ENCODE results near the gene NKAPD1. TPM values are rescaled to one million over a fixed set of nuclear protein-coding genes. Genes with fewer than 3 reads are reported as not detected.

The NKAPD1 gene
- total and polyA plus RNA-seq, 2 of the 13 experiments (the other 11 are each of a cell fraction or from before 2014, with no cell fraction given), result 11.2 to 22.5 TPM

- peak; percentile 84; the same call in 1 of the 2 replicates for TF ChIP-seq TMF1 (CRISPR knock-in tag; IDR thresholded peaks at IDR 0.05; ENCODE audit: low read depth)
- no peak for TF ChIP-seq ZNF570 (CRISPR knock-in tag; IDR thresholded peaks at IDR 0.05; ENCODE audit: borderline replicate concordance)
- peak; percentile 88; the same call in 1 of the 2 replicates for TF ChIP-seq THAP11 (CRISPR knock-in tag; IDR thresholded peaks at IDR 0.05)
- TF ChIP-seq ZFP36L2 (CRISPR knock-in tag; IDR thresholded peaks at IDR 0.05), result no peak
- TF ChIP-seq MAFK (conservative IDR thresholded peaks at IDR 0.05 in 1 of 2, IDR thresholded peaks at IDR 0.05 in 1 of 2; ENCODE audit: low read length in 2 of 2), result no peak
- no peak for TF ChIP-seq FOXP1 (IDR thresholded peaks at IDR 0.05)
- TF ChIP-seq FOXP1 (CRISPR knock-in tag; IDR thresholded peaks at IDR 0.05), result 0 out of 2 replicates have a peak, but pooled peaks have one; percentile 38
- TF ChIP-seq RBM22 (optimal IDR thresholded peaks at IDR 0.05; ENCODE audit: low read length), result peak; percentile 93
- no peak for TF ChIP-seq FLYWCH1 (CRISPR knock-in tag; IDR thresholded peaks at IDR 0.05)
- TF ChIP-seq SYNCRIP (IDR thresholded peaks at IDR 0.05; ENCODE audit: insufficient read depth, low read depth, low read length), result no peak
- 0 out of 2 replicates have a peak, but pooled peaks have one; percentile 31 for TF ChIP-seq ZNF577 (CRISPR knock-in tag; IDR thresholded peaks at IDR 0.05; ENCODE audit: borderline replicate concordance, low read depth)
- peak; percentile 75 for TF ChIP-seq ZNF878 (CRISPR knock-in tag; IDR thresholded peaks at IDR 0.05)
- TF ChIP-seq SSRP1 (CRISPR knock-in tag; IDR thresholded peaks at IDR 0.05), result no peak
- TF ChIP-seq NR2F6 (IDR thresholded peaks at IDR 0.05), result peak; percentile 36
- peak; percentile 44 for TF ChIP-seq NR2F6 (CRISPR knock-in tag; IDR thresholded peaks at IDR 0.05)
- TF ChIP-seq ZNF260 (CRISPR knock-in tag; IDR thresholded peaks at IDR 0.05; ENCODE audit: borderline replicate concordance, low read depth), result no peak
- TF ChIP-seq HNF4G (IDR thresholded peaks at IDR 0.05; ENCODE audit: borderline replicate concordance, low read depth, low read length), result peak; percentile 51; the same call in 1 of the 2 replicates
- TF ChIP-seq HNF4G (CRISPR knock-in tag; IDR thresholded peaks at IDR 0.05; ENCODE audit: borderline replicate concordance, low read depth), result no peak
- peak; percentile 63 for TF ChIP-seq CREB3 (CRISPR knock-in tag; IDR thresholded peaks at IDR 0.05)
- no peak for TF ChIP-seq ZNF562 (CRISPR knock-in tag; IDR thresholded peaks at IDR 0.05; ENCODE audit: borderline replicate concordance)
- peak; percentile 76 for TF ChIP-seq ZNF709 (CRISPR knock-in tag; IDR thresholded peaks at IDR 0.05)
- no peak for TF ChIP-seq HNRNPUL1 (IDR thresholded peaks at IDR 0.05; ENCODE audit: low read depth, low read length)
- TF ChIP-seq ATF7-NPFF (CRISPR knock-in tag; IDR thresholded peaks at IDR 0.05; ENCODE audit: low read depth), result no peak; the same call in none of the 2 replicates
- peak; percentile 24; the same call in 1 of the 2 replicates for TF ChIP-seq ZNF367 (CRISPR knock-in tag; IDR thresholded peaks at IDR 0.05; ENCODE audit: borderline replicate concordance)
- no peak for TF ChIP-seq FOXK2 (IDR thresholded peaks at IDR 0.05)
- TF ChIP-seq IKZF4 (CRISPR knock-in tag; IDR thresholded peaks at IDR 0.05; ENCODE audit: borderline replicate concordance, low read depth, not compliant biosample characterization), result peak; percentile 18
- no peak for TF ChIP-seq ZBTB38 (CRISPR knock-in tag; IDR thresholded peaks at IDR 0.05)
- peak; percentile 86; the same call in 1 of the 2 replicates for TF ChIP-seq ZNF20 (CRISPR knock-in tag; IDR thresholded peaks at IDR 0.05)
- peak; percentile 57 for TF ChIP-seq ZNF710 (CRISPR knock-in tag; IDR thresholded peaks at IDR 0.05; ENCODE audit: borderline replicate concordance)
- no peak for TF ChIP-seq FOSL1 (CRISPR knock-in tag; IDR thresholded peaks at IDR 0.05; ENCODE audit: borderline replicate concordance)
- TF ChIP-seq NBN (conservative IDR thresholded peaks at IDR 0.05), result no peak
These were observed 49.1 kb upstream of the NKAPD1 start, which contains the start of gene DLAT (continued) for GRCh38 chr11:112024773-112025678.
